Activated CD4-positive, alpha-beta T cell treated with anti-CD3 and anti-CD28 coated beads for 4 hours (primary cell): Measurements from ENCODE around the gene MUS81.
"Not testable (repeated sequence)": the region's sequence is repeated elsewhere in the genome, so short reads cannot be mapped to it uniquely, and the experiment has no call there.

Experiments used
- DNase-seq, 2 donors: peaks; one replicate each; pipeline ENCODE4 v3.0.0-alpha.2; 2020

Gene MUS81, protein sequence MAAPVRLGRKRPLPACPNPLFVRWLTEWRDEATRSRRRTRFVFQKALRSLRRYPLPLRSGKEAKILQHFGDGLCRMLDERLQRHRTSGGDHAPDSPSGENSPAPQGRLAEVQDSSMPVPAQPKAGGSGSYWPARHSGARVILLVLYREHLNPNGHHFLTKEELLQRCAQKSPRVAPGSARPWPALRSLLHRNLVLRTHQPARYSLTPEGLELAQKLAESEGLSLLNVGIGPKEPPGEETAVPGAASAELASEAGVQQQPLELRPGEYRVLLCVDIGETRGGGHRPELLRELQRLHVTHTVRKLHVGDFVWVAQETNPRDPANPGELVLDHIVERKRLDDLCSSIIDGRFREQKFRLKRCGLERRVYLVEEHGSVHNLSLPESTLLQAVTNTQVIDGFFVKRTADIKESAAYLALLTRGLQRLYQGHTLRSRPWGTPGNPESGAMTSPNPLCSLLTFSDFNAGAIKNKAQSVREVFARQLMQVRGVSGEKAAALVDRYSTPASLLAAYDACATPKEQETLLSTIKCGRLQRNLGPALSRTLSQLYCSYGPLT

GRCh38 chr11:65860278-65861164 is at the start of gene MUS81:
Gene MUS81, plus strand, starts transcription at chr11:65860433. Its CDS starts 321 bp downstream, at chr11:65860754.
- DNase-seq, result peak; percentile 93 to 96

GRCh38 chr11:65811764-65812475 is 48.3 kb upstream of the MUS81 start:
- DNase-seq, result no peak

DNA sequence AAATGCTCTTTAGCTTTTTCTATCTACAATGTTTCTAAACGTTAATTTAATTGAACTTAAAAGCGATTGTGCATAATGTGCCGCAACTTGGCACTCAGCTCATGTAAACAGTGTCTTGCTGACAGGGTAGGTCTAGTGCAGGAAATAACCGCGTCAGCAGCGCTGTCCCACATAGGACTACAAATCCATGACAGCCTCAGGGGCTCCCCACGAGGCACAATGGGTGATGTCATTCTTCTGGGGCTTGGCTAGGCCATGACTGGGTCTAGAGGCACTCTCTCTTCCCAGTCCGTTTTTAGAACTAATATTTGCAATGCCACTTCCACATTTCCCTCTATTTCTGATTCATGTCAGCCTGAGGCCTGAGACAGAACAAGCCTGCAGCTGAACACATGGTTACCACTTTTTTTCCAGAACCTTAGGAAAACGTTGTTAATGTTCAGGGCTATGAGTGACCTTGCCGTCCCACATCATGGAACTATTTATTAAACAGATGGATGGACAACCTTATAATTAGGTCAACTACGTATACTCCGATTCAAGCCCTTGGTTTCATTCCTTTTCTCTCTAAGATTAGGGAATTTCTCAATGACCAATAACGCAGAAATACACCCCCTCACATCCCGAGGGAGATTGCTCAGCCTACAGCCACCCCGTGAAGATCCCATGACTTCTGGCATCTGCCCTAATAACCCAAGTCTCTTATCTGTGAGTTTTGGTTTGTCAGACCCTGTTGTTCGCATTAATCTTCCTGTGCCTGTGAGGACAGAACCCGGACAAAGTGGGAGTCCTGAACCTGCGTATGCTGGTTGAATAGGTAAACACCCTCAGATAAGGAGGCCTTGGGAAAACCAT is 45.9 kb upstream of the MUS81 start:
- DNase-seq, result no peak

DNA sequence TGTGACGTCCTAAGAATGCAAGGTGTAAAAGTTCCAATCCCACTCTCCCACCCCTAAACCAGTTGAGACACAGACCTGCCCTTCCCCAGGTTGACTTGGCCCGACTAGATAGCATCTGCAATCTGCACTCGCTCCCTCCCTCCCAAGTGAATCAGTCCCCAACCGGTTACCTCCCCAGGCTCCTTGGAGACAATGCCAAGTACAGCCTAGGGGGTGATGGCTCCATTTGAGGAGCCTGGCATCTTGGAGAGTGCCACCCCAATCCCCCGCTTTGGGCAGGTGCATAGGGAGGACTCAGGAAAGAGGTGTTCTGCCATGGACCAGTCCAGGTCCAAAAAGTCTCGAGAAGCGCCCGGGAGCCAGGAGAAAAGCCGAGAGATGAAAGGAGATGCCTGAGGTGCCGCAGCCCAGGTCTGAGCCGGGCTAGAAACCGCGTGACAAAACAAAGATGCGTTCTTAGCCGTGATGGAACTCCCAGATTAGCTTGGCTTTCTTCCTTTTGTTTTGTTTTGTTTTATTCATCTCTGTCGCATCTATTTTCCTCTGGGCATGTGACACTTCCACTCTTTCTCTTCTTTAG is 45.2 kb upstream of the MUS81 start:
- DNase-seq, result no peak

DNA sequence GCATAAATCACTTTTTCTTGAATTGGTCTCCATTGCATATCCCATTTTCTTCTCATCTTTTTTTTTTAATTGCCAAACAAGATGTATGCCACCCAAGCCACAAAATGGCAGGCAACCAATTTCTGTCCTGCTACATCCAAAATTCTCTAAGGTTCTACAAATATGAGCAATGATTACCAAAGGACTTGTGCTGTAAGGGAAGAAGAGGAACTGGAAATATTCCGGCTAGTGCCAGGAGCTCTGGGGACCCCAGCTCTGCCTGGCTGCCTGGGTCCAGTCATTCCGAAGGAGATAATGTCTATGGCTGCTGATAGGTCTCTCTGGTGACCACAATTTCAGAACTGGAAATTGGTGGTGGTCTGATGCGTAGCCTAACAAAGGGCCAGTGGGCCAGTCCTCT is 43.5 kb upstream of the MUS81 start:
- DNase-seq, result no peak

- no peak for DNase-seq
Measured at GRCh38 chr11:65817312-65817834, 42.9 kb upstream of the MUS81 start.

DNA sequence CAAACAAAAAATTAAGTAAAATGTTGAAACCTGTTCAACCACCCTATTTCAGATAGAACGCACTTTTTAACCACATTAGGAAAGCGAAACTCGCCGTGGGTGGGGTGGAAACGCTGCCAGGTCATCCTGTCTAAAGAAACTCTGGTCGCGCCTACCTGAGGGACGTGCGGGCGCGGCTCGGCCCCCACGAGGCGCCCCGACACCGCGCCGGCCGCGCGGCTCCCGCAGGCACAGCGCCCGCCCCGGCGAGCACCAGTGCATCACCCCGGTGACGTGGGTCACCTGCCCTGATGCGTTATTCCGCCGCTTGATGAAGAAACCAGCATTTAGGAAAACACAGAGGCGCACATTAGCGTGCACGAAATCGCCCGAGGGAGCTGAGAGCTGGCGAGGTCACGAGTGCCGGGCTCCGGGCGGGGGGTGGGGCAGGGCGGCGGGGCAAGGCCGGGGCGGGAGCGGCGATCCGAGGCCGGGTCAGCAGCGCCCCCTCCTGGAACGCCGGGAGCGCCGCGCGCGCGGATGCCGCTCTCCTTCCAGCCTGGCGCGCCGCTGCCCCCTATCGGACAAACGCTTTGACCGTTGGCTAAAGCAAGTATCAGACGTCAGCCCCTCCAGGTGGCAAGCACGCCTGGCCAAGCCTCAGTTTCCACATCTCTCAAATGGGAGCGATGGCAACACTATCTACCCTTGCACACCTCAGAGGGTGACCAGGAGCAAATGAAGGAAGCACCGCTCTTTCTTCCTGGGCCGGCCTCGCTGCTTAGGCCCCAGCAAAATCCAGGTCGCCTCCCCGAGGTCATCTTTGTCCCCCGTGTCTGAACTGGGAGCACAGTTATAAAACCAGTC is 42.2 kb upstream of the MUS81 start:
- DNase-seq, result peak; percentile 91 to 95

GRCh38 chr11:65821107-65821506 is 39.1 kb upstream of the MUS81 start:
- no peak for DNase-seq

DNA sequence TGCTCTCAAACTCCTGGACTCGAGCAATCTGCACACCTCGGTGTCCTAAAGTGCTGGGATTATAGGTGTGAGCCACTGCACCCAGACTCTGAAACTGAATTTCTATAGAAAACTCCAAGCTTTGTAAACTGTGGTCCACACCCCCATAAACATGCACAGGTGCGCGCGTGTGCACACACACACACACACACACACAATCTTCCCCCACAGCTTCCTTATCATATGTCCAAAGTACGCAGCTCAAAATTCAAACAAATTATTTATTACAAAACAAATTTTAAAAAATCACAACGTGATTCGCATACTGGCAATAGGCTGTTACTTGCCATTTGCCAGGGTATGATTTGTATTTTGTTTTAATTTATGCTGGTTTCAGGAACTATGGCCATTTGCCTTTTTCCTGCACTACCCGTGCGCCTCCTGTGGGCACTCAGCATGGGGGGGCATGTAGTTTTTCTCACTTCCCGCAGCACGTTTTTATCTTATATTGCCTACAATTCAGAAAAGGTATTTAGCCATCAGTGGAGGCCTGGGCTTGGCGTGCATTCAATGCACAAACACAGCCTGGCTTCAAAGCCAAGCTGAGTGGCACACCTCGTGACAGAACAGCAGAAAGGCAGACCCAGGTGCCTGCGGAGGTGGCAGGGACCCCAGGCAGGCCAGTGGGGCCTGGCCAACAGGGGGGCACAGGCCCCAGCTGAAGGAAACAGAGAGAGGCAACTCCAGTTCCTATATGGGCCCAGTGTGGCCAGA is 37.3 kb upstream of the MUS81 start:
- DNase-seq, result no peak

GRCh38 chr11:65826984-65827735 is 33.1 kb upstream of the MUS81 start:
- no peak for DNase-seq

- DNase-seq, result no peak
Measured at GRCh38 chr11:65829459-65829858, 30.8 kb upstream of the MUS81 start.

GRCh38 chr11:65832231-65832630 is 28.0 kb upstream of the MUS81 start:
- not testable (repeated sequence) for DNase-seq

GRCh38 chr11:65833297-65834030 is 26.8 kb upstream of the MUS81 start, which contains the start of gene SNX32:
Gene SNX32, plus strand, starts transcription at chr11:65833963. Its CDS starts 103 bp downstream, at chr11:65834066.
- DNase-seq, result peak; percentile 95

DNA sequence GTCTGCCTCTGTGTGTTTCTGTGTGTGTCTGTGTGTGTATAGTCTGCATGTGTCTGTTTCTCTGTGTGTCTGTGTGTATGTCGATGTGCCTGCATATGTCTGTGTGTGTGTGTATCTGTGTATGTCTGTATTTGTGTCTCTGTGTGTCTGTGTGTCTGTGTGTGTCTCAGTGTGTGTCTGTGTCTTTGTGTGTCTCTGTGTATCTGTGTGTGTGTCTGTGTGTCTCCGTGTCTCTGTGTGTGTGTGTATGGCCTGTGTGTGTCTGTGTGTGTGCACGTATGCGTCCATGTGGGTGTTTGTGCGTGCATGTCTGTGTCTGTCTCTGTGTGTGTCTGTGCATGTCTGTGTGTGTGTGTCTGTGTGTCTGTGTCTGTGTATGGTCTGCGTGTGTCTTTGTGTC is 26.0 kb upstream of the MUS81 start:
- DNase-seq, result no peak

- no peak for DNase-seq
Measured at GRCh38 chr11:65842144-65842543, 18.1 kb upstream of the MUS81 start.

DNA sequence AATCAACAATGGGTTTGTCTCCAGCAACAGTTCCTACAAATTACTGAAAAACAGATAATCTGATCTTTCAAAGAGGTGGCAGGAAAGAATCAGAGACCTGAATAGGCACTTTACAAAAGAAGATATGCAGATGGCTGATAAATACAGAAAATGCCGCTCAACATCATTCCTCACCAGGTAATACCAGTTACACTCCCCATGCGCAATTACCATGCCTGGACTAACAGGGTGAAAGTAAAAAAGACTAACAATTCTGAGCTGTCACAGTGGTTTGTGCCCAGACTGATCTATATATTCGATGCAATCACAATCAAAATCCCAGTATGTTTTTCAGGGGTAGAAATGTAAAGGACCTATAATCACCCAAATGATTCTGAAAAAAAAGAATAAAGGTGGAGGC is 16.4 kb upstream of the MUS81 start:
- DNase-seq, result no peak

GRCh38 chr11:65844231-65844872 is 15.9 kb upstream of the MUS81 start:
- DNase-seq, result no peak
